RWPE2 (cell line): ENCODE measurements around the gene GRB10.

Experiments
- ATAC-seq: fragments of 200-7000 bp; cut with Tn5 transposase; 3 replicates; pipeline ENCODE4 v1.9.1; 2021; ENCODE audit warnings: low read depth
- DNase-seq: peaks from one replicate; pipeline ENCODE4 v3.0.0-alpha.2; 2020; ENCODE audit warnings: low spot score
- H3K27ac ChIP-seq: fragments of 450-650 bp; 2 replicates; pipeline ENCODE4 v1.5.1; 2017; ENCODE audit warnings: mild to moderate bottlenecking; ENCODE audit not compliant: poor library complexity, severe bottlenecking
- H3K27me3 ChIP-seq: fragments of 250-450 bp; sonication (Bioruptor Pico); 2 replicates; pipeline ENCODE4 v1.5.1; 2021; ENCODE audit warnings: mild to moderate bottlenecking, moderate library complexity; ENCODE audit not compliant: insufficient read depth, poor library complexity, severe bottlenecking
- H3K36me3 ChIP-seq: fragments of 250-450 bp; sonication (Bioruptor Pico); 2 replicates; pipeline ENCODE4 v1.5.1; 2020; ENCODE audit warnings: low read depth, mild to moderate bottlenecking, moderate library complexity
- H3K4me1 ChIP-seq: fragments of 250-450 bp; sonication (Bioruptor Pico); 2 replicates; pipeline ENCODE4 v1.5.1; 2021; ENCODE audit warnings: mild to moderate bottlenecking, moderate library complexity; ENCODE audit not compliant: insufficient read depth, poor library complexity, severe bottlenecking
- H3K4me3 ChIP-seq: fragments of 250-450 bp; sonication (Bioruptor Pico); 2 replicates; pipeline ENCODE4 v1.5.1; 2021; ENCODE audit warnings: mild to moderate bottlenecking, moderate library complexity; ENCODE audit not compliant: severe bottlenecking
- H3K9me3 ChIP-seq: fragments of 250-450 bp; sonication (Bioruptor Pico); 2 replicates; pipeline ENCODE4 v1.5.1; 2021; ENCODE audit warnings: mild to moderate bottlenecking, moderate library complexity; ENCODE audit not compliant: severe bottlenecking
- TF ChIP-seq, protein P1 (sequence below): fragments of 450-650 bp; IDR thresholded peaks from one replicate; pipeline ENCODE4 v1.5.1; 2017; ENCODE audit warnings: mild to moderate bottlenecking, moderate library complexity; ENCODE audit not compliant: poor library complexity, severe bottlenecking

The GRB10 gene

DNA sequence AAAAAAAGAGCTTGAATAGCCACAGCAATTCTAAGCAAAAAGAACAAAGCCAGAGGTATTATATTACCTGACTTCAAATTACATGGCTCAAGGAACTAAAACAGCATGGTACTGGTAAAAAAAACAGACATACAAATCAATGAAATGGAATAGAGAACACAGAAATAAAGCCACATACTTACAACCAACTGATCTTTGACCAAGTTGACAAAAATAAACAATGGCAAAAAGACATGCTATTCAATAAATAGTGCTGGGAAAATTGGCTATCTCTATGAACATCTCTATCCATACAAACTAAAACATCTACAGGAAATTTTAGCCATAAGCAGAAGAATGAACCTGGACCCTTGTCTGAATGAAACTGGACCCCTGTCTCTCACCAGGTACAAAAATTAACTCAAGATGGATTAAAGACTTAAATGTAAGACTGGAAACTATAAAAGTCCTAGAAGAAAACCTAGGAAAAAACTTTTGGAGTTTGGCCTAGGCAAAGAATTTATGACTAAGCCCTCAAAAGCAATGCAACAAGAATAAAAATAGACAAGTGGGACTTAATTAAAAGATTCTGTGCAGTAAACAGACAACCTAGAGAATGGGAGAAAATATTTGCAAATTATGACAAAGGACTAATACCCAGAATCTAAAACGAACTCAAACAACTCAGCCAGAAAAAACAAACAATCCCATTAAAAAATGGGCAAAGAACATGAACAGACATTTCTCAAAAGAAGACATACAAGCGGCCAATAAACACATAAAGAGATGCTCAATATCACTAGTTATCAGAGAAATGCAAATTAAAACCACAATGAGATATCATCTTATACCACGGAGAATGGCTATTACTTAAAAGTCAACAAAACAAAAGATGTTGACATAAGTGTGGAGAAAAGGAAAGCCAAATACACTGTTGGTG, 144.7 kb downstream of the GRB10 start:
- TF ChIP-seq, protein P1, sequence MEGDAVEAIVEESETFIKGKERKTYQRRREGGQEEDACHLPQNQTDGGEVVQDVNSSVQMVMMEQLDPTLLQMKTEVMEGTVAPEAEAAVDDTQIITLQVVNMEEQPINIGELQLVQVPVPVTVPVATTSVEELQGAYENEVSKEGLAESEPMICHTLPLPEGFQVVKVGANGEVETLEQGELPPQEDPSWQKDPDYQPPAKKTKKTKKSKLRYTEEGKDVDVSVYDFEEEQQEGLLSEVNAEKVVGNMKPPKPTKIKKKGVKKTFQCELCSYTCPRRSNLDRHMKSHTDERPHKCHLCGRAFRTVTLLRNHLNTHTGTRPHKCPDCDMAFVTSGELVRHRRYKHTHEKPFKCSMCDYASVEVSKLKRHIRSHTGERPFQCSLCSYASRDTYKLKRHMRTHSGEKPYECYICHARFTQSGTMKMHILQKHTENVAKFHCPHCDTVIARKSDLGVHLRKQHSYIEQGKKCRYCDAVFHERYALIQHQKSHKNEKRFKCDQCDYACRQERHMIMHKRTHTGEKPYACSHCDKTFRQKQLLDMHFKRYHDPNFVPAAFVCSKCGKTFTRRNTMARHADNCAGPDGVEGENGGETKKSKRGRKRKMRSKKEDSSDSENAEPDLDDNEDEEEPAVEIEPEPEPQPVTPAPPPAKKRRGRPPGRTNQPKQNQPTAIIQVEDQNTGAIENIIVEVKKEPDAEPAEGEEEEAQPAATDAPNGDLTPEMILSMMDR, result no peak
- Histone ChIP-seq H3K4me3 (no peak overlapping the region), H3K4me1 (no peaks in the 10 kb centered on the region), H3K36me3 (no peaks in the 10 kb centered on the region), H3K27ac (no peak overlapping the region), H3K27me3 (no peaks in the 10 kb centered on the region), H3K9me3 (no peaks in the 10 kb centered on the region)
- ATAC-seq (no peak), DNase-seq (no peak)

GRCh38 chr7:50634378-50634777, 148.3 kb downstream of the GRB10 start:
- H3K27ac ChIP-seq, result no peak overlapping the region
- DNase-seq, result no peak
- TF ChIP-seq, protein P1, result no peak

GRCh38 chr7:50633414-50633710, 149.3 kb downstream of the GRB10 start:
- ATAC-seq, result no peak
- H3K36me3 ChIP-seq, result no peaks in the 10 kb centered on the region
- H3K9me3 ChIP-seq, result no peaks in the 10 kb centered on the region
- no peak overlapping the region for H3K4me3 ChIP-seq
- DNase-seq, result no peak
- no peaks in the 10 kb centered on the region for H3K4me1 ChIP-seq
- H3K27me3 ChIP-seq, result no peaks in the 10 kb centered on the region
- TF ChIP-seq, protein P1, result no peak
- no peak overlapping the region for H3K27ac ChIP-seq

More at GRCh38 chr7:50634378-50634777, 148.3 kb downstream of the GRB10 start:
- Histone ChIP-seq H3K9me3 (no peaks in the 10 kb centered on the region), H3K36me3 (no peaks in the 10 kb centered on the region), H3K4me1 (no peaks in the 10 kb centered on the region), H3K4me3 (no peak overlapping the region), H3K27me3 (no peaks in the 10 kb centered on the region)
- ATAC-seq, result no peak

DNA sequence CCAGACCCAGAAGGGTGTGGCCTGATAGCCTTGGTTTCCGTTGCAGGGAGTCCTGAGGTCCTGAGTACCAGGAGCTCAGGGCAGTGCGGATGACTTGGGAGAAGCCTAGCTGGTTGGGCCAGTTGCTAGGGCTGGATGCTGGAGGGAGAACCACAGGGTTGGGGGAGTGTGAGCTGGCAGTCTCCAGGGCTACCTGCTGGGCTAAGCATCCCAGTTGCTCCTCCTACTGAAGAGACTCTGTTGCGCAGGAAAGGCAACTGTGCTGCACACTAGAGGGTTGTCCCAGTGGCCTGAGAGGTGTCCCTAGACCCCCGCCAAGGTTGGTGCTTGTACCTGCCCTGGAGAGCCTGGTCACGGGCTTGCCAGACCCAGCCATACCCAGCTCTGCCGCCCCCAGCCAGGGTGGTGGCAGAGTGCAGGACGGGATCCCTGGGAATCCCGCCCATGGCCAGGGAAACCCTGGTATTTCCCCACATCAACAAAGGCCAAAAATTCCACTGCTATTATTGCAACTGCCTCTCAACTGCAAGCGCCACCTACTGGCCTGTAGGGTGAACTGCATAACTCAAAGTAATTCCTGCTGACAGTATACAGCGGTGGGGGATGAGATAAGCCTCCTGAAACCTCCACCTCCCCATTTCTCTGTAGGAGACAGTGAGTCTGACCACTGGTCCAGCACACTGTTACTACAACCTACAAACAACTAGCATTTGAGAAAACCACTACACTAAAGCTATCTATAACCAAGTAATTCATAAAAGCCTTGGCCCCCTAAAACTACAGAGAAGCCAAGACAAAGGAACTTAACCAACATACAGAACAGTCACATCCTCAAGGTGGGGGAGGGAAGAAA, 149.9 kb downstream of the GRB10 start:
- TF ChIP-seq, protein P1, result peak; percentile 85
- no peaks in the 10 kb centered on the region for H3K36me3 ChIP-seq
- no peaks in the 10 kb centered on the region for H3K9me3 ChIP-seq
- no peak overlapping the region for H3K4me3 ChIP-seq
- DNase-seq (no peak), ATAC-seq (peak; percentile 44; the same call in 2 of the 3 replicates)
- no peak overlapping the region for H3K27ac ChIP-seq
- no peaks in the 10 kb centered on the region for H3K4me1 ChIP-seq
- H3K27me3 ChIP-seq, result no peaks in the 10 kb centered on the region
